Upper lobe of left lung (tissue), 4 donors: ENCODE measurements around the gene BORCS8.

Source experiments
- EP300 ChIP-seq, 4 donors: sonication (generic); formaldehyde crosslinking; IDR thresholded peaks; one replicate each; pipeline ENCODE4 v1.5.1; 2017; ENCODE audit warnings: antibody characterized with exemption in 4 of 4, control low read depth in 2 of 4
- POLR2A ChIP-seq, 4 donors: fragments of 450-650 bp; IDR thresholded peaks; one replicate each; pipeline ENCODE4 v1.5.1; 2016 to 2017; ENCODE audit warnings: antibody characterized with exemption in 4 of 4, mild to moderate bottlenecking in 2 of 4
- POLR2AphosphoS5 ChIP-seq, 2 donors: sonication (generic); formaldehyde crosslinking; IDR thresholded peaks; one replicate each; pipeline ENCODE4 v1.5.1; 2017; ENCODE audit warnings: antibody characterized with exemption in 2 of 2
- TF ChIP-seq, protein P1 (sequence below), 6 experiments: fragments of 450-650 bp in 4 of 6; fragments of 200-600 bp in 2 of 6; sonication (generic) in 2 of 6; IDR thresholded peaks; one replicate each; pipeline ENCODE4 v1.5.1; 2016 to 2019; ENCODE audit warnings: antibody characterized with exemption in 6 of 6

DNA sequence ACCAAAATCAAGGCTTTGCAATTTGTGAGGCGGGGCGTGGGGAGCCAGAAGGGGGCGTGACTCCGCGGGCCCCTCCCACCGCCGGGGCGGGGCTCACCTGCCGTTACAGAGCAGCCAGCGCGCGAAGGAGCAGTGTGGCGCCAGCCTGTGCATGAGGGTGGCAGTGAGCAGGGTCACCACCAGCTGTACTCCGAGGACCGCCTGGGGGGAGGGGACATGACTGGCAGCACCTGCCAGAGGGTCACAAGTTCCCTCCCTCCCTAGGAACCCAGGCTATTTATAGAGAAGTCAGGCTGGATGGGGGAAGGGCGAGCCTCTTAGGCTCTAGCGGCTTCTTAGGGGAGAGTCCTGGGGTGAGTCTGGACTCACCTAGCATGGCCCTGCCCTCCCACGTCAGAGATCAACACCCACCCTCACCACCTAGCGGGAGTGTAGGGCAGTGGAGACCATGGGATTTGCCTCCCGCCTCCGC is 57.2 kb downstream of the BORCS8 start:
- TF ChIP-seq, protein P1, sequence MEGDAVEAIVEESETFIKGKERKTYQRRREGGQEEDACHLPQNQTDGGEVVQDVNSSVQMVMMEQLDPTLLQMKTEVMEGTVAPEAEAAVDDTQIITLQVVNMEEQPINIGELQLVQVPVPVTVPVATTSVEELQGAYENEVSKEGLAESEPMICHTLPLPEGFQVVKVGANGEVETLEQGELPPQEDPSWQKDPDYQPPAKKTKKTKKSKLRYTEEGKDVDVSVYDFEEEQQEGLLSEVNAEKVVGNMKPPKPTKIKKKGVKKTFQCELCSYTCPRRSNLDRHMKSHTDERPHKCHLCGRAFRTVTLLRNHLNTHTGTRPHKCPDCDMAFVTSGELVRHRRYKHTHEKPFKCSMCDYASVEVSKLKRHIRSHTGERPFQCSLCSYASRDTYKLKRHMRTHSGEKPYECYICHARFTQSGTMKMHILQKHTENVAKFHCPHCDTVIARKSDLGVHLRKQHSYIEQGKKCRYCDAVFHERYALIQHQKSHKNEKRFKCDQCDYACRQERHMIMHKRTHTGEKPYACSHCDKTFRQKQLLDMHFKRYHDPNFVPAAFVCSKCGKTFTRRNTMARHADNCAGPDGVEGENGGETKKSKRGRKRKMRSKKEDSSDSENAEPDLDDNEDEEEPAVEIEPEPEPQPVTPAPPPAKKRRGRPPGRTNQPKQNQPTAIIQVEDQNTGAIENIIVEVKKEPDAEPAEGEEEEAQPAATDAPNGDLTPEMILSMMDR (IDR thresholded peaks at IDR 0.05): no peak
- TF ChIP-seq EP300 (IDR thresholded peaks at IDR 0.05) (no peak), POLR2A (IDR thresholded peaks at IDR 0.05) (no peak), POLR2AphosphoS5 (IDR thresholded peaks at IDR 0.05) (no peak)
